ENCODE measurements around the gene ARSD.

DNA sequence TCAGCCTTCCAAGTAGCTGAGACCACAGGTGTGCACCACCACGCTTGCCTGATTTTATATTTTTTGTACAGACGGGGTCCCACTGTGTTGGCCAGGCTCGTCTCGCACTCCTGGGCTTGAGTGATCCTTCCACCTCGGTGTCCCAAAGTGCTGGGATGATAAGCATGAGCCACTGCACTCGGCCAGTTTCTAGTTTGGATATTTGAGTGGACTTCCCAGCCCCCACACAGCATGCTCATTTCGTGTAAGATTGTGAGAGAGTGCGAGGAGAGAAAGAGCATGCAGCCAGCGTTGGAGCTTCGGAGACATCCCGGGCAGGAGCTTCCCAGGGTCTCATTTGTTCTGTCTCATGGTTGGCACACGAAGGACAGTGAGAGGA lies 31.8 kb downstream of the ARSD start:
- TF ChIP-seq, protein P1, sequence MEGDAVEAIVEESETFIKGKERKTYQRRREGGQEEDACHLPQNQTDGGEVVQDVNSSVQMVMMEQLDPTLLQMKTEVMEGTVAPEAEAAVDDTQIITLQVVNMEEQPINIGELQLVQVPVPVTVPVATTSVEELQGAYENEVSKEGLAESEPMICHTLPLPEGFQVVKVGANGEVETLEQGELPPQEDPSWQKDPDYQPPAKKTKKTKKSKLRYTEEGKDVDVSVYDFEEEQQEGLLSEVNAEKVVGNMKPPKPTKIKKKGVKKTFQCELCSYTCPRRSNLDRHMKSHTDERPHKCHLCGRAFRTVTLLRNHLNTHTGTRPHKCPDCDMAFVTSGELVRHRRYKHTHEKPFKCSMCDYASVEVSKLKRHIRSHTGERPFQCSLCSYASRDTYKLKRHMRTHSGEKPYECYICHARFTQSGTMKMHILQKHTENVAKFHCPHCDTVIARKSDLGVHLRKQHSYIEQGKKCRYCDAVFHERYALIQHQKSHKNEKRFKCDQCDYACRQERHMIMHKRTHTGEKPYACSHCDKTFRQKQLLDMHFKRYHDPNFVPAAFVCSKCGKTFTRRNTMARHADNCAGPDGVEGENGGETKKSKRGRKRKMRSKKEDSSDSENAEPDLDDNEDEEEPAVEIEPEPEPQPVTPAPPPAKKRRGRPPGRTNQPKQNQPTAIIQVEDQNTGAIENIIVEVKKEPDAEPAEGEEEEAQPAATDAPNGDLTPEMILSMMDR (IDR thresholded peaks at IDR 0.05 in 2 of 3, conservative IDR thresholded peaks at IDR 0.05 in 1 of 3; ENCODE audit: borderline replicate concordance in 1 of 3, insufficient read depth in 1 of 3, low read depth in 2 of 3, low read length in 2 of 3) = no peak
- TF ChIP-seq POLR2A (IDR thresholded peaks at IDR 0.05; ENCODE audit: borderline replicate concordance, extremely low read depth, insufficient read depth, insufficient read length) = no peak
- no peak for TF ChIP-seq EZH2phosphoT487 (IDR thresholded peaks at IDR 0.05; ENCODE audit: borderline replicate concordance)
- no peak for TF ChIP-seq ELF1 (IDR thresholded peaks at IDR 0.05; ENCODE audit: borderline replicate concordance, low read depth)
- no peak for TF ChIP-seq SRF (IDR thresholded peaks at IDR 0.05; ENCODE audit: low read depth)

Data from HCT116 (cell line).